Right lobe of liver (tissue), 4 donors: ENCODE data around the gene GOLGA1.

ENCODE experiments used
- CTCF ChIP-seq, 4 donors: fragments of 200-600 bp in 3 of 4; fragments of 450-650 bp in 1 of 4; IDR thresholded peaks; one replicate each; pipeline versions ENCODE4 v1.5.1 to v1.8.0; 2016 to 2022; ENCODE audit warnings: antibody characterized with exemption in 4 of 4, mild to moderate bottlenecking in 2 of 4
- POLR2A ChIP-seq: fragments of 450-650 bp; IDR thresholded peaks from one replicate; pipeline ENCODE4 v1.6.1; 2017; ENCODE audit warnings: antibody characterized with exemption, mild to moderate bottlenecking
- donor health status: DM: no; HTN: no; CAD: no.
- donor health status: DM: no; HTN: no; CAD: no.
- donor health status: DM: no; HTN: yes; CAD: no.

GRCh38 chr9:124869466-124869985 lies 71.4 kb downstream of the GOLGA1 start:
- no peak for TF ChIP-seq CTCF (IDR thresholded peaks at IDR 0.05)
- no peak for TF ChIP-seq POLR2A
